HG02610 (cell line): ENCODE data around the gene ZNF107.
"Not testable (repeated sequence)": the region's sequence is repeated elsewhere in the genome, so short reads cannot be mapped to it uniquely, and the experiment has no call there.

Experiments
- ATAC-seq: cut with Tn5 transposase; IDR thresholded peaks from one replicate; pipeline ENCODE4 v1.9.1; 2021; ENCODE audit warnings: mild to moderate bottlenecking, moderate library complexity; ENCODE audit not compliant: unreplicated experiment

Gene ZNF107

DNA sequence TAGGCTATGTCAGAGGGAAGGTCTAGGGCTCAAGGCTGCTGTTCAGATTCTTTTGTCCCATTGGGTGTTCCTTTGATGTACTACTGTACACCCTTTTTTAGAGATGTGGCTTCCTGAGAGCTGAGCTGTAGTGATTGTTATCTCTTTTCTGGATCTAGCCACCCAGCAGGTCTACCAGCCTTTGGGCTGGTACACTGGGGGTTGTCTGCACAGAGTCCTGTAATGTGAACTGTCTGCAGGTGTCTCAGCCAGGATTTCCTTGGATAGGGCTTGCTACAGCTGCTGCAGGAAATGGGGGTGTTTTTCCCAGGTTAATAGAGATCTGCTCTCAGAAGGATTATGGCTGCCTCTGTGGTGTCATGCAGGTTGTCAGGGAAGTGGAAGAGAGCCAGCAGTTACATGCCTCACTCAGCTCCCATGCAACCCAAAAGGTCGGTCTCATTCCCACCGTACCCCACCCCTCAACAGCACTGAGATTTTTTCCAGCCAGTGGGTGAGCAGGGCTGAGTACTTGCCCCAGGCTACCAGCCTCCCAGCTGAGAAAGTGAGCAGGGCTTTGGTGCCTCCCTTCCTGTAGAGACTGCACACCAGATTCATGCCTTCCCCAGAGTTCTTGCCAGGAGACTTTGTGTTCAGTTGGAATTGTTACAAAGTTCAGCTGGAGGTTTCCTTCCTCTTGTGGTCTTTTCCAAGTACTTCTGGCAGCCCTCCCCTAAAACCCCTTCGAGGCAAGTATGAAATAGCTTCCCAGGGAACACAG is 63.3 kb downstream of the ZNF107 start:
- no peak for ATAC-seq

DNA sequence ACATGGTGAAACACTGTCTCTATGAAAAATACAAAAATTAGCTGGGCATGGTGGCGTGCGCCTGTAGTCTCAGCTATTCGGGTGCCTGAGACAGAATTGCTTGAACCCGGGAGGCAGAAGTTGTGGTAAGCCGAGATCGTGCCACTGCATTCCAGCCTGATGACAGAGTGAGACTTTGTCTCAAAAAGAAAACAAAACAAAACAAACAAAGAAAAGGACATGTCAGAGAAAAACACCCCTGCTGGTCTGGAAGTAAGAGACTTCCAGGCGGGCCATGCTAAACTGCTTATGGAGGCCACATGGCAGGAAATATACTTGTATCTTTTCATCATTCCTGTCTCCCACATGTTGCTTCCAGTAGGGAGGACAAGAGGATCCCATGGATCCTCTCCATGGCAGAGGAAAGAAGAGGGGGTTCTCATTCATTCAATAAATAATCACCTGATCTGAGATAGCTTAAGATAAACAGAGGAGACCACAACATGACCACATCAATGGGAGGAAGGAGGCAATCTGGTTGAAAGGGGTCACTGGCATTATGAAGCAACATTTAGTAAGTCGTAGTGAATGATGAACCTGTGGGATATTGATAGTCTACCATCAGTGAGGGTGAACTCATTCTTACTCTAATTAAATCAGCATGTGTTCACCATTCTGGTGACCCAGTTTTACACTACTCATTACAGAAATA is 67.8 kb downstream of the ZNF107 start:
- no peak for ATAC-seq

DNA sequence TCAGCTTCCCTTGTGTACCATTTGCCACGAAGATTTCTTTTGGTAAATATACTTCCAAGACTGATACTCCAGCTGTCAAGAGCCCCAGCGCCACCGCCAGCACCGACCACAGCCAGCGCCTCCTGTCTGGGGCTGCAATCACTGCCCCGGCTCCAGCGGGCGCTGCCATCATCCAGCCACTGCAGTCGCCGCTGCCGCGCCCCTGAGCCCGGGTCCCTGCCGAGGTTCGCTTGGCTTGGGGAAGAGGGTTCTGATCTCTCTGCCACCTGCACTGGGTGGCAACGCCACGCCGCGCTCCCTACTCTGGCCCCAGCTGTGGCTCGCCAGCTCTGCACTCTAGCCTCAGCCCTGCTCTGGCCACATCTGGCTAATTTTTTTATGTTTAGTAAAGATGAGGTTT is 70.6 kb downstream of the ZNF107 start:
- ATAC-seq = no peak

GRCh38 chr7:64738403-64738802 is 72.5 kb downstream of the ZNF107 start:
- not testable (repeated sequence) for ATAC-seq

- not testable (repeated sequence) for ATAC-seq
Measured at GRCh38 chr7:64738953-64739352, 73.0 kb downstream of the ZNF107 start.

DNA sequence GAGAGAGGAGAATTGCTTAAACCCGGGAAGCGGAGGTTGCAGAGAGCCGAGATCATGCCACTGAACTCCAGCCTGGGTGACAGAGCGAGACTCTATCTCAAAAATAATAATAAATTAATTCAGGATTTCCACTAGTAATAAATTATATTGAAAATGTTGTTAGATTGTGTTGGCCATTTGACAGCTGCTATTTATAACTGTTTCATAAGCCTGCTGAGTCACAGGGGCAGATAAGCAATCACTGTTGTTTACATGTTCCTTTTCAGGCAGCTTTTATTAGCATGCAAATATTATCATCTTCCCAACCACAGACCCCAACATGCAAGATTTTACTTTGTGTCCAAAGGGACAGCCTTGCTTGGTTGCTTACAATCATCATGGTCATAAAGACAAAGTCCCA is 78.7 kb downstream of the ZNF107 start:
- ATAC-seq = no peak

GRCh38 chr7:64747802-64748201 is 81.9 kb downstream of the ZNF107 start:
- no peak for ATAC-seq

- no peak for ATAC-seq
Measured at GRCh38 chr7:64753032-64753431, 87.1 kb downstream of the ZNF107 start.

GRCh38 chr7:64755865-64756264 is 89.9 kb downstream of the ZNF107 start:
- ATAC-seq = no peak

GRCh38 chr7:64758151-64758550 is 92.2 kb downstream of the ZNF107 start:
- no peak for ATAC-seq
